Measurements from ENCODE around the gene FRMD4A.

Gene FRMD4A

DNA sequence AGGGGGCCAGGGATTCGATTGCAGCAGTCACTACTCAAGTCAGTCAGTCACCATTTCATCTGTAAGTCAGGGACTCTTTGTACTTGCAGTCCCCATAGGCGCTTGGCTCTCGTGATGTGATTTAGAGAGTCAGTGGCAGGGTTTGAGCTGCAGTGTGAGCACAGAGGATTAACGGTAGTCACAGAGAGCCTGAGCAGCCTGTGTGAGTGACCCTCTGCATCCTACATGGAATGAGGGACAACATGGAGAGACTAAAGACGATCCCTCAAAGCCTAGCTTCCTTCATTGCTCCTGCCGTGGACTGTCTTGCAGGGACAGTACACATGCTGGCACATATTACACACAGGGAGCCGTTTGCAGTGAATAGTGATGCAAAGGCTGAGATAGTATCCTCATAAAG lies 687.7 kb downstream of the FRMD4A start:
- TF ChIP-seq, protein P1, sequence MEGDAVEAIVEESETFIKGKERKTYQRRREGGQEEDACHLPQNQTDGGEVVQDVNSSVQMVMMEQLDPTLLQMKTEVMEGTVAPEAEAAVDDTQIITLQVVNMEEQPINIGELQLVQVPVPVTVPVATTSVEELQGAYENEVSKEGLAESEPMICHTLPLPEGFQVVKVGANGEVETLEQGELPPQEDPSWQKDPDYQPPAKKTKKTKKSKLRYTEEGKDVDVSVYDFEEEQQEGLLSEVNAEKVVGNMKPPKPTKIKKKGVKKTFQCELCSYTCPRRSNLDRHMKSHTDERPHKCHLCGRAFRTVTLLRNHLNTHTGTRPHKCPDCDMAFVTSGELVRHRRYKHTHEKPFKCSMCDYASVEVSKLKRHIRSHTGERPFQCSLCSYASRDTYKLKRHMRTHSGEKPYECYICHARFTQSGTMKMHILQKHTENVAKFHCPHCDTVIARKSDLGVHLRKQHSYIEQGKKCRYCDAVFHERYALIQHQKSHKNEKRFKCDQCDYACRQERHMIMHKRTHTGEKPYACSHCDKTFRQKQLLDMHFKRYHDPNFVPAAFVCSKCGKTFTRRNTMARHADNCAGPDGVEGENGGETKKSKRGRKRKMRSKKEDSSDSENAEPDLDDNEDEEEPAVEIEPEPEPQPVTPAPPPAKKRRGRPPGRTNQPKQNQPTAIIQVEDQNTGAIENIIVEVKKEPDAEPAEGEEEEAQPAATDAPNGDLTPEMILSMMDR (conservative IDR thresholded peaks at IDR 0.05), result no peak
- H3K27ac ChIP-seq, result peak overlapping the region; percentile 48

DNA sequence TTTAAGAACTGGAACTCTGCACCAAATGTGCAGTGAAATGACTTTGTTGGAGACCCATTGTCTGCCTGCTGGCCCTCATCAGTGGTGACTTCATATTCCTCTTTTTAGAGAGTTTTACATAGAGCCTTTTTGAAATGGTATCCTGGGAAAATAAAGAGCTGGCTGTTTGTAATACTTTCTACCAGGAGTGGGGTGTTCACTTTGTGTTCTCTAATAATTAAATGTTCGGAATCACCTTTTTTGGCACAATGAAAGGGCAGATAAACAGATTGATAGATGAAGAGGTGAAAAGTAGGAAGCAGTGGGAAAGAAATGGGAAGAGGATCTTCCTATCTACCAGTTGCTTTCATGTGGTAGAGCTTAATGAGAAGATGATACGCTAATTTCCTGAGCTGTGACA lies 688.4 kb downstream of the FRMD4A start:
- TF ChIP-seq, protein P1 (conservative IDR thresholded peaks at IDR 0.05), result no peak

DNA sequence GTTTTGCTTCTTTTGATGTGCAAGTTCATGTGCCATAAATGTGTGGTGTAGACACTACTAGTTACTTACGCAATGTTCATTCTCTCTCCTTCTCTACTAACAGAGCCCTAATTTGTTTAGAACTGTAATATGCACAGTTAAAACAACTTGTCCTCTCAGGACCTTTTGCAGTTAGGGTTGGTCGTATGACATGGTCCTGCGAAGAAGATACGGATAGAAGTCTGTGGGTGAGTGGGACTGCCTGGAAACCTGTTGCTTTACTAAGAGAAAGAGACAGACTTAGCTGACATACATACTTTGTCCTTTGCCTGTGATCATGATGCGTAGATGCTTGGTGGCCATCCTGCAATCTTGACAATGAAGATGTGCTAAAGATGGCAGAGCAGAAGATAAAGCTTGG lies 692.8 kb downstream of the FRMD4A start:
- H3K27ac ChIP-seq, result no peak overlapping the region

More for the DNA sequence above, 688.4 kb downstream of the FRMD4A start:
- no peak overlapping the region for H3K27ac ChIP-seq

DNA sequence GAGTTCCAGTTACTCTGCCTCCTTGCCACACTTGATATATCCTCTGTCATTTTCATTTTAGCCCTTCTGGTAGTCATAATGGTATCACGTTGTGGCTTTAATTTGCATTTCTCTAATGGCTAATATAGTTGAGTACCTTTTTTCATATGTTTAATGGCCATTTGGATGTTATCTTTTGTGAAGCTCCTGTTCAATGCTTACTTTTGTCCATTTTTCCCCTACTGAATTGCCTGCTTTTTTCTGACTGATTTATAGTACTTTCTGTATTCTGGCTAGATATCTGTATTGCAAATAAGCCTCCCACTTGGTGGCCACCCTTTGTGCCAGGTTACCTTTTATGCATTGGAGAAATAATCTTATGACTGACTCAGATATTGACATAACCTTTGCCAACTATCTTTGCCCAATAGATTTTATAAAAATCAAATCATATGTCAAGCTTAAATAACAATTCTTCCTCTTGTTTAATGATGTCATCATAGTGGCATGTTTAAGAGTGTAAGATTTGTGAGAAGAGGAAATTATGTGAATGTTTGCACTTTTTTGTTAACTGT lies 693.3 kb downstream of the FRMD4A start:
- TF ChIP-seq, protein P1 (conservative IDR thresholded peaks at IDR 0.05), result no peak

More for the DNA sequence above, 692.8 kb downstream of the FRMD4A start:
- TF ChIP-seq, protein P1 (conservative IDR thresholded peaks at IDR 0.05), result no peak

DNA sequence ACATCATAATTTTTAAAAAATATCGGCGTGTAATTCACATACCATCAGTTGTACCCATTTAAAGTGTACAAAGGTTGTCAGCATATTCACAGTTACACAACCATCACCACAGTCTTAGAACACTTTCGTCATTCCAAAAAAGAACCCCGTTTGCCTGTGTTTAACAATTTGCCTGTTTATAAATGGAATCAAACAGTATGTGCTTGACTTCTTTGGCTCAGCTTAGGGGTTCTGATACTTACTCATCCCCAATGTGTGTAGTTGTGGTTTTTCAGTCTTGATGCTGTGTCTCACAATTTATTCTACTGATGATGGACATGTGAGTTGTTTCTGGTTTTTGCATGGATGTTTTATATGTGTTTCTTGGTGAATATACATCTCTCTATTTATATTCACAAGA lies 693.9 kb downstream of the FRMD4A start:
- TF ChIP-seq, protein P1 (conservative IDR thresholded peaks at IDR 0.05), result no peak
- H3K27ac ChIP-seq, result no peak overlapping the region

More for the DNA sequence above, 693.3 kb downstream of the FRMD4A start:
- no peak overlapping the region for H3K27ac ChIP-seq

DNA sequence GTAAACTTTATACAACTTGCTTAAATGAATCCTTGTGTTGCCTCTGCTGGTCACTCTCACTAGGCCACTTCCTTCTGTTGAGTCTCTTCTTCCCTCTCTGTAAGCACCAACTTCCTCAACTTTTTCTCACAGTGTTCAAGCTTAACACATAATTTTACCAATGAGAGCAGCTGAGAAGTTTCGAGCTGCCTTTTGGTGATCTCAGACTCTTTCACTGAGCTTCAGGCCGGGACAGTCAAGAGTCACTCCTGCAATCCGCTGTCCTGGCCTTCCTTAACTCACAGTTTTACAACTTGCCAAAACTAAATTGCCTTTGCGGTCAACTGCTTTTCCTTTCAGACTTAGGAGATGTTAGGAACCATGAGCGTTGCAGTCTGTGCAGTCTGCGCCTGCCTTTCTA lies 696.5 kb downstream of the FRMD4A start:
- H3K27ac ChIP-seq, result no peak overlapping the region
- TF ChIP-seq, protein P1 (conservative IDR thresholded peaks at IDR 0.05), result no peak

DNA sequence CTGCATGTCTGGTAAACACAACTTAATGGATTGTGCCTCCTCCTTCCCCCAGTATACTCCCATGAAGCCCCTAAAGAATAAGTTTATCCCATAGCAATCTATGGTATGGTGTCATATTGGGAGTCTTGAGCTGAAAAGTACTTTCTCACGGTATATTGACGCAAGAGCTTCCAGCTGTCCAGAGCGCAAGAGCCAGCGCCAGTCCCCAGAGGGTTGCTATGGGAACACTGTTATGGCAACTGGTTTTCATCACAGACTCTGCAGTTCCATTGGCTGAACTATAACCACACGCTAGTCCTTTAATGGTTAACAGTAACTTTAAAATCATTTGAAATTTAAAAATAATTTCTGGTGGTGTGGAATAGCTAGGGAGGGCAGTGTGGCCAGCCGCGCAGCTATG lies 697.0 kb downstream of the FRMD4A start:
- H3K27ac ChIP-seq, result no peak overlapping the region
- TF ChIP-seq, protein P1 (conservative IDR thresholded peaks at IDR 0.05), result no peak

All from VCaP (cell line).